B cell (primary cell): ENCODE measurements around the gene GTF2I. TPM values are rescaled to one million over a fixed set of nuclear protein-coding genes. Genes with fewer than 3 reads are reported as not detected.
A peak's percentile ranks its signal among the peaks of the same experiment; 100 is the strongest.

ENCODE experiments used
- ATAC-seq: fragments of 200-7000 bp; cut with Tn5 transposase; one replicate; pipeline ENCODE4 v1.10.0; 2021; ENCODE audit warnings: low read depth, mild to moderate bottlenecking, moderate number of reproducible peaks, moderate library complexity
- CTCF ChIA-PET: fragments of 350-600 bp; sonication (Branson Sonifier 250); formaldehyde crosslinking; loops from one replicate; lab custom pipeline; 2021; ENCODE audit warnings: antibody characterized with exemption, inconsistent platforms; lab: Charles Lee
- POLR2A ChIA-PET: fragments of 350-600 bp; sonication (Branson Sonifier 250); formaldehyde crosslinking; loops from one replicate; lab custom pipeline; 2021; ENCODE audit warnings: antibody characterized with exemption; lab: Charles Lee
- DNase-seq: peaks from one replicate; pipeline ENCODE4 v3.0.0; 2013
- H2AFZ ChIP-seq: 2 replicates; pipeline ENCODE4 v1.6.1; 2012; ENCODE audit warnings: mild to moderate bottlenecking, low read depth, low read length; ENCODE audit not compliant: insufficient read depth, poor library complexity, severe bottlenecking
- H3K27ac ChIP-seq, 2 donors: 1 replicate in 1 of 2; 2 replicates in 1 of 2; pipeline ENCODE4 v1.5.1; 2012 to 2013; ENCODE audit warnings: low read length in 2 of 2, mild to moderate bottlenecking in 2 of 2, moderate library complexity in 1 of 2
- H3K27me3 ChIP-seq, 4 experiments: fragments of 200-600 bp in 1 of 4; sonication (generic) in 1 of 4; replicated peaks in 1 of 4; 1 replicate in 2 of 4; 2 replicates in 2 of 4; pipeline versions ENCODE4 v1.6.1 to v1.7.0; 2013 to 2016; ENCODE audit warnings: low read length in 3 of 4, mild to moderate bottlenecking in 2 of 4, mixed read lengths in 1 of 4, moderate library complexity in 1 of 4; ENCODE audit not compliant: insufficient read depth in 4 of 4, control insufficient read depth in 3 of 4; ENCODE audit errors: control extremely low read depth in 1 of 4
- H3K36me3 ChIP-seq, 2 experiments: replicated peaks in 1 of 2; 1 replicate in 1 of 2; 2 replicates in 1 of 2; pipeline versions ENCODE4 v1.6.1 to v1.7.1; 2013; ENCODE audit warnings: low read length in 1 of 2; ENCODE audit not compliant: insufficient read depth in 2 of 2, control insufficient read depth in 1 of 2; ENCODE audit errors: control extremely low read depth in 1 of 2, extremely low read depth in 1 of 2
- H3K4me1 ChIP-seq, 2 donors: fragments of 200-600 bp in 1 of 2; sonication (generic) in 1 of 2; 1 replicate in 1 of 2; 2 replicates in 1 of 2; pipeline versions ENCODE4 v1.5.1 to v1.6.1; 2013 to 2017; ENCODE audit warnings: low read length in 2 of 2; ENCODE audit not compliant: control insufficient read depth in 2 of 2, insufficient read depth in 2 of 2
- H3K4me2 ChIP-seq: replicated peaks from 2 replicates; pipeline ENCODE3; 2012; ENCODE audit warnings: mild to moderate bottlenecking, low read depth, low read length; ENCODE audit not compliant: poor library complexity, severe bottlenecking
- H3K4me3 ChIP-seq, 5 experiments: fragments of 200-600 bp in 1 of 5; sonication (generic) in 1 of 5; 1 replicate in 3 of 5; 2 replicates in 2 of 5; pipeline versions ENCODE4 v1.5.1 to v1.7.0; 2011 to 2016; ENCODE audit warnings: low read length in 4 of 5, mild to moderate bottlenecking in 4 of 5, low read depth in 2 of 5, control low read depth in 1 of 5, moderate library complexity in 1 of 5; ENCODE audit not compliant: insufficient read depth in 1 of 5; ENCODE audit errors: control extremely low read depth in 1 of 5, extremely low read depth in 1 of 5
- H3K79me2 ChIP-seq: fragments of 200-600 bp; sonication (generic); one replicate; pipeline ENCODE4 v1.6.0; 2016; ENCODE audit warnings: low read length; ENCODE audit not compliant: control insufficient read depth, insufficient read depth
- H3K9ac ChIP-seq: fragments of 200-600 bp; sonication (generic); 2 replicates; pipeline ENCODE4 v1.6.1; 2017; ENCODE audit warnings: mild to moderate bottlenecking, low read length, moderate library complexity
- H3K9me3 ChIP-seq, 3 donors: one replicate each; pipeline versions ENCODE4 v1.6.1 to v1.7.1; 2013; ENCODE audit warnings: low read length in 2 of 3; ENCODE audit not compliant: control insufficient read depth in 2 of 3, insufficient read depth in 1 of 3; ENCODE audit errors: control extremely low read depth in 1 of 3
- H4K20me1 ChIP-seq: 2 replicates; pipeline ENCODE4 v1.6.0; 2012; ENCODE audit warnings: mild to moderate bottlenecking, low read length; ENCODE audit not compliant: insufficient read depth, control insufficient read depth, poor library complexity, severe bottlenecking
- H3K27ac Mint-ChIP-seq: one replicate; pipeline ENCODE4 v1.8.0; 2021; ENCODE audit warnings: mixed read lengths
- H3K27me3 Mint-ChIP-seq: one replicate; pipeline ENCODE4 v1.8.0; 2021; ENCODE audit warnings: mixed read lengths
- H3K4me1 Mint-ChIP-seq: one replicate; pipeline ENCODE4 v1.8.0; 2021; ENCODE audit warnings: mixed read lengths
- H3K4me3 Mint-ChIP-seq: one replicate; pipeline ENCODE4 v1.8.0; 2021; ENCODE audit warnings: mixed read lengths
- H3K9me3 Mint-ChIP-seq: one replicate; pipeline ENCODE4 v1.8.0; 2022; ENCODE audit warnings: mixed read lengths; ENCODE audit not compliant: insufficient read depth
- CTCF ChIP-seq: fragments of 200-600 bp; IDR thresholded peaks from one replicate; pipeline ENCODE4 v1.8.0; 2022; ENCODE audit warnings: antibody characterized with exemption, mild to moderate bottlenecking
- EZH2 ChIP-seq: IDR thresholded peaks from 2 replicates; pipeline ENCODE4 v1.6.1; 2012; ENCODE audit warnings: borderline replicate concordance, low read depth, mild to moderate bottlenecking, moderate library complexity, low read length; ENCODE audit not compliant: insufficient read depth, poor library complexity, severe bottlenecking
- whole genome bisulfite sequencing: methylation state at CpG from one replicate; pipeline ENCODE4 v1.1.5; 2013; ENCODE audit warnings: missing lambda C conversion rate; ENCODE audit not compliant: insufficient coverage; 5-methylcytosine and 5-hydroxymethylcytosine counted together
- intact Hi-C: fragments of 100-400 bp; cut with micrococcal nuclease; formaldehyde crosslinking; loops from one replicate; pipeline ENCODE4 v1.10.0; 2022
- polyA plus RNA-seq: library from polyadenylated mRNA; depleted of rRNA; stranded (reverse); fragments of >200 nt; gene quantifications from 2 replicates; pipeline ENCODE4 v1.2.3, GENCODE V29; 2012
- total RNA-seq, 2 donors: library from RNA; stranded (reverse); fragments of 120-200 nt in 1 of 2; gene quantifications; 1 replicate in 1 of 2; 2 replicates in 1 of 2; pipeline versions ENCODE4 v1.2.3 to v1.2.4, GENCODE V29; 2013 to 2022

GTF2I gene
- total and polyA plus RNA-seq, 2 donors (not counting 1 experiment from before 2014, with no cell fraction given) = 140 to 271 TPM

GRCh38 chr7:74684473-74684872 lies 27.0 kb downstream of the GTF2I start:
- ATAC-seq (no peak), DNase-seq (no peak)
- peaks cover 91% of the 10 kb centered on the region for H4K20me1 ChIP-seq
- H3K27me3 ChIP-seq = no peaks in the 10 kb centered on the region
- no peaks in the 10 kb centered on the region for H3K9me3 ChIP-seq
- H3K36me3 ChIP-seq = peaks cover 2 to 6% of the 10 kb centered on the region in 2 experiments
- no peak overlapping the region for H2AFZ ChIP-seq
- no peak overlapping the region for H3K27ac ChIP-seq
- intact Hi-C loops = no loop called here
- no peaks in the 10 kb centered on the region for H3K4me1 ChIP-seq
- no peak overlapping the region for H3K4me2 ChIP-seq
- ChIA-PET CTCF (no interaction called here), POLR2A (no interaction called here)
- WGBS = 96% methylated on average over 7 of the region's 11 CpGs
- Mint-ChIP-seq H3K4me3 (no peak overlapping the region), H3K4me1 (peaks cover 41% of the 10 kb centered on the region), H3K9me3 (no peaks in the 10 kb centered on the region), H3K27me3 (no peaks in the 10 kb centered on the region), H3K27ac (peak overlapping the region; percentile 26)
- H3K79me2 ChIP-seq = peaks cover 96% of the 10 kb centered on the region
- H3K4me3 ChIP-seq = no peak overlapping the region
- TF ChIP-seq CTCF = no peak
- no peak for TF ChIP-seq EZH2
- H3K9ac ChIP-seq = no peak overlapping the region

GRCh38 chr7:74684921-74685320 lies 27.4 kb downstream of the GTF2I start:
- Histone ChIP-seq H3K79me2 (peaks cover 97% of the 10 kb centered on the region), H3K4me1 (no peaks in the 10 kb centered on the region), H2AFZ (no peak overlapping the region), H3K4me2 (no peak overlapping the region), H3K4me3 (no peak overlapping the region), H3K27ac (no peak overlapping the region), H3K27me3 (no peaks in the 10 kb centered on the region), H4K20me1 (peaks cover 91% of the 10 kb centered on the region), H3K9me3 (no peaks in the 10 kb centered on the region), H3K9ac (no peak overlapping the region), H3K36me3 (peaks cover 2 to 10% of the 10 kb centered on the region in 2 experiments)
- POLR2A ChIA-PET = no interaction called here
- Mint-ChIP-seq H3K4me3 (no peak overlapping the region), H3K4me1 (peaks cover 40% of the 10 kb centered on the region), H3K27ac (no peak overlapping the region), H3K9me3 (no peaks in the 10 kb centered on the region), H3K27me3 (no peaks in the 10 kb centered on the region)
- 100% methylated on average over 4 of the region's 5 CpGs for WGBS
- intact Hi-C loops = loop anchor here (5.0 kb wide), 1 partner anchor 43 kb away; no protein-coding TSS in a partner anchor
- DNase-seq = no peak
- no peak for TF ChIP-seq CTCF
- TF ChIP-seq EZH2 = no peak
- CTCF ChIA-PET = no interaction called here
- ATAC-seq = no peak
